K562 (cell line): ENCODE results near the gene RGS4. TPM values are rescaled to one million over a fixed set of nuclear protein-coding genes. Genes with fewer than 3 reads are reported as not detected.

Experiments
- ATAC-seq: fragments of 200-7000 bp; cut with Tn5 transposase; 3 replicates; pipeline ENCODE4 v1.9.1; 2020; ENCODE audit warnings: moderate library complexity
- BruUV-seq: library from RNA; stranded (reverse); fragments of 400-500 nt; replicated peaks from 2 replicates; lab custom pipeline; 2021; lab: Mats Ljungman, UMichigan
- CTCF ChIA-PET: fragments of 300-600 bp; formaldehyde crosslinking; extraction: SDS; loops from one replicate; lab custom pipeline; 2021; ENCODE audit warnings: low intra/inter-chr PET ratio; lab: Yijun Ruan, JAX
- POLR2A ChIA-PET: fragments of 300-600, 350-650 bp; sonication (Branson Sonifier 250); formaldehyde crosslinking; extraction: SDS; loops from one replicate; lab custom pipeline; 2021; ENCODE audit warnings: antibody characterized with exemption, inconsistent platforms; lab: Yijun Ruan, JAX
- DNase-seq, 4 experiments: peaks; one replicate each; pipeline versions ENCODE4 v3.0.0 to v3.0.0-alpha.2; 2011 to 2018; ENCODE audit warnings: low spot score in 3 of 4, mixed read lengths in 3 of 4; ENCODE audit errors: extremely low read depth in 1 of 4
- FAIRE-seq: peaks from 2 replicates; lab custom pipeline; 2011; peaks lifted over from hg19 to GRCh38; lab: Jason Lieb, UNC
- H2AFZ ChIP-seq: 2 replicates; pipeline ENCODE4 v1.6.0; 2011; ENCODE audit warnings: low read depth, low read length, control low read depth, inconsistent platforms
- H3K27ac ChIP-seq: fragments of 200-600 bp; 3 replicates; pipeline ENCODE4 v1.8.0; 2011; ENCODE audit warnings: low read depth, mild to moderate bottlenecking, control low read depth, inconsistent platforms, low read length, moderate library complexity, mixed read lengths; ENCODE audit errors: extremely low read depth
- H3K27me3 ChIP-seq, 2 experiments: fragments of 300-600 bp in 1 of 2; 2 replicates in 1 of 2; 3 replicates in 1 of 2; pipeline versions ENCODE4 v1.6.0 to v1.8.0; 2011; ENCODE audit warnings: inconsistent platforms in 2 of 2, low read length in 2 of 2, mild to moderate bottlenecking in 1 of 2, mixed read lengths in 1 of 2, moderate library complexity in 1 of 2; ENCODE audit not compliant: control insufficient read depth in 2 of 2, insufficient read depth in 2 of 2
- H3K36me3 ChIP-seq: fragments of 300-600 bp; 3 replicates; pipeline ENCODE4 v1.8.0; 2011; ENCODE audit warnings: mild to moderate bottlenecking, low read length, inconsistent platforms; ENCODE audit not compliant: control insufficient read depth, insufficient read depth
- H3K4me1 ChIP-seq, 2 experiments: fragments of 200-600 bp in 1 of 2; replicated peaks in 1 of 2; 2 replicates in 1 of 2; 3 replicates in 1 of 2; pipeline versions ENCODE4 v1.5.1 to v1.8.0; 2011; ENCODE audit warnings: inconsistent platforms in 2 of 2, low read length in 2 of 2, mild to moderate bottlenecking in 1 of 2, mixed read lengths in 1 of 2, moderate library complexity in 1 of 2; ENCODE audit not compliant: control insufficient read depth in 2 of 2, insufficient read depth in 2 of 2
- H3K4me2 ChIP-seq: 2 replicates; pipeline ENCODE4 v1.6.1; 2011; ENCODE audit warnings: low read length, control low read depth, inconsistent platforms, mixed read lengths; ENCODE audit not compliant: insufficient read depth
- H3K4me3 ChIP-seq: fragments of 200-600 bp; sonication (generic), shearing (Covaris generic); 2 replicates; pipeline ENCODE4 v1.5.1; 2016; ENCODE audit warnings: control low read depth, inconsistent platforms
- H3K79me2 ChIP-seq: fragments of 200-600 bp; 3 replicates; pipeline ENCODE4 v1.8.0; 2011; ENCODE audit warnings: low read length, inconsistent platforms; ENCODE audit not compliant: control insufficient read depth, insufficient read depth
- H3K9ac ChIP-seq, 2 experiments: 2 replicates each; pipeline versions ENCODE4 v1.6.0 to v1.6.1; 2011; ENCODE audit warnings: low read depth in 2 of 2, low read length in 2 of 2, control low read depth in 1 of 2, inconsistent platforms in 1 of 2, mild to moderate bottlenecking in 1 of 2, mixed read lengths in 1 of 2; ENCODE audit not compliant: insufficient read depth in 1 of 2
- H3K9me1 ChIP-seq: one replicate; pipeline ENCODE4 v1.6.0; 2011; ENCODE audit warnings: inconsistent platforms, mild to moderate bottlenecking, low read length, moderate library complexity; ENCODE audit not compliant: control insufficient read depth, insufficient read depth
- H3K9me3 ChIP-seq: replicated peaks from 2 replicates; pipeline ENCODE4 v1.5.1; 2011; ENCODE audit warnings: low read depth, low read length, inconsistent platforms; ENCODE audit not compliant: control insufficient read depth, insufficient read depth
- H4K20me1 ChIP-seq: replicated peaks from 2 replicates; pipeline ENCODE4 v1.6.1; 2011; ENCODE audit warnings: low read length, inconsistent platforms, mixed read lengths; ENCODE audit not compliant: control insufficient read depth, insufficient read depth
- ATF1 ChIP-seq, 2 experiments: fragments of 450-650 bp in 1 of 2; IDR thresholded peaks; 2 replicates each; pipeline ENCODE4 v1.6.1; 2016; ENCODE audit warnings: missing compliant biosample characterization in 1 of 2, missing genetic modification characterization in 1 of 2
- FOS ChIP-seq: IDR thresholded peaks from 3 replicates; pipeline ENCODE4 v1.6.1; 2011; ENCODE audit not compliant: insufficient read length; ENCODE audit errors: extremely low read depth
- GATA2 ChIP-seq: sonication (generic); formaldehyde crosslinking; IDR thresholded peaks from 2 replicates; pipeline ENCODE4 v1.4.0; 2020; ENCODE audit warnings: mild to moderate bottlenecking, missing genetic modification reagents
- MEF2D ChIP-seq: conservative IDR thresholded peaks from 2 replicates; pipeline ENCODE4 v1.6.1; 2016; ENCODE audit warnings: low read depth, missing genetic modification characterization, missing compliant biosample characterization
- NFYB ChIP-seq: IDR thresholded peaks from 2 replicates; pipeline ENCODE4 v1.6.1; 2011; ENCODE audit warnings: mild to moderate bottlenecking, moderate library complexity; ENCODE audit not compliant: insufficient read length; ENCODE audit errors: extremely low read depth
- RCOR1 ChIP-seq, 2 experiments: IDR thresholded peaks; 2 replicates each; pipeline ENCODE4 v1.6.1; 2012; ENCODE audit warnings: low read depth in 2 of 2, low read length in 2 of 2, borderline replicate concordance in 1 of 2, improper control_type of control experiment in 1 of 2
- SMARCB1 ChIP-seq: IDR thresholded peaks from 2 replicates; pipeline ENCODE4 v1.6.1; 2011; ENCODE audit warnings: improper control_type of control experiment, low read depth; ENCODE audit not compliant: insufficient read length
- SUPT5H ChIP-seq: fragments of 450-650 bp; IDR thresholded peaks from 2 replicates; pipeline ENCODE4 v1.6.1; 2016
- TCF7L2 ChIP-seq: fragments of 150-350 bp; IDR thresholded peaks from 2 replicates; pipeline ENCODE4 v1.6.1; 2016; ENCODE audit warnings: low read depth, mild to moderate bottlenecking, low read length, moderate library complexity
- ZNF316 ChIP-seq: fragments of 450-650 bp; IDR thresholded peaks from 2 replicates; pipeline ENCODE4 v1.6.1; 2016
- WGBS: fragments of 100-300 bp; shearing (Covaris generic); methylation state at CpG from one replicate; pipeline ENCODE4 v1.1.6; 2016; ENCODE audit warnings: low coverage, mixed read lengths; ENCODE audit not compliant: insufficient coverage; ENCODE audit errors: missing lambda C conversion rate; 5-methylcytosine and 5-hydroxymethylcytosine counted together
- in situ Hi-C: fragments of 300-500 bp; cut with MboI; formaldehyde crosslinking; loops from 4 replicates; pipeline ENCODE4 v1.15.0; 2018; ENCODE audit warnings: inconsistent platforms, mixed read lengths
- intact Hi-C: fragments of 100-400 bp; cut with micrococcal nuclease; formaldehyde crosslinking; loops from 2 replicates; pipeline ENCODE4 v1.14.2; 2022
- polyA plus RNA-seq, 8 experiments: library from polyadenylated mRNA; depleted of rRNA in 4 of 8; stranded (reverse) in 5 of 8; unstranded in 3 of 8; fragments of >200 nt; fragmentation: Nextera tagmentation in 2 of 8; fragmentation: Illumina TruSeq in 1 of 8; extraction: Ambion mirVana in 2 of 8; extraction: Trizol in 1 of 8; gene quantifications; 2 replicates each; pipeline versions ENCODE4 v1.2.1 to v1.2.3, GENCODE V29; 2011 to 2014; ENCODE audit warnings: inconsistent platforms in 1 of 8, missing spikeins in 1 of 8
- total RNA-seq, 7 experiments: library from RNA; depleted of rRNA in 6 of 7; stranded (reverse); fragments of >200 nt in 6 of 7; fragmentation: Illumina TruSeq in 2 of 7; extraction: Trizol in 2 of 7; gene quantifications; 2 replicates each; pipeline versions ENCODE4 v1.2.1 to v1.2.3, GENCODE V29; 2011 to 2021; ENCODE audit warnings: low replicate concordance in 1 of 7
- TF ChIP-seq, protein P1 (sequence below): fragments of 250-450 bp; sonication (Bioruptor Pico); IDR thresholded peaks from 2 replicates; pipeline ENCODE4 v1.5.0; 2022; ENCODE audit warnings: mild to moderate bottlenecking

RGS4 gene
- total and polyA plus RNA-seq, 9 of the 15 experiments (the other 6 are each of a cell fraction or from before 2014, with no cell fraction given) = not detected

- DNase-seq (no peak), FAIRE-seq (no peak), ATAC-seq (no peak)
- H2AFZ ChIP-seq = no peak overlapping the region
- H3K4me1 ChIP-seq = no peaks in the 10 kb centered on the region
- TF ChIP-seq MEF2D (no peak), RCOR1 (IDR thresholded peaks at IDR 0.05; ENCODE audit: borderline replicate concordance in 1 of 2, low read depth in 2 of 2, low read length in 2 of 2) (no peak), TCF7L2 (no peak), ATF1 (CRISPR knock-in tag; IDR thresholded peaks at IDR 0.05) (no peak), ATF1 (tag; IDR thresholded peaks at IDR 0.05) (no peak), ZNF316 (no peak), SMARCB1 (no peak), GATA2 (no peak), SUPT5H (no peak), NFYB (no peak), FOS (no peak)
- TF ChIP-seq, protein P1, sequence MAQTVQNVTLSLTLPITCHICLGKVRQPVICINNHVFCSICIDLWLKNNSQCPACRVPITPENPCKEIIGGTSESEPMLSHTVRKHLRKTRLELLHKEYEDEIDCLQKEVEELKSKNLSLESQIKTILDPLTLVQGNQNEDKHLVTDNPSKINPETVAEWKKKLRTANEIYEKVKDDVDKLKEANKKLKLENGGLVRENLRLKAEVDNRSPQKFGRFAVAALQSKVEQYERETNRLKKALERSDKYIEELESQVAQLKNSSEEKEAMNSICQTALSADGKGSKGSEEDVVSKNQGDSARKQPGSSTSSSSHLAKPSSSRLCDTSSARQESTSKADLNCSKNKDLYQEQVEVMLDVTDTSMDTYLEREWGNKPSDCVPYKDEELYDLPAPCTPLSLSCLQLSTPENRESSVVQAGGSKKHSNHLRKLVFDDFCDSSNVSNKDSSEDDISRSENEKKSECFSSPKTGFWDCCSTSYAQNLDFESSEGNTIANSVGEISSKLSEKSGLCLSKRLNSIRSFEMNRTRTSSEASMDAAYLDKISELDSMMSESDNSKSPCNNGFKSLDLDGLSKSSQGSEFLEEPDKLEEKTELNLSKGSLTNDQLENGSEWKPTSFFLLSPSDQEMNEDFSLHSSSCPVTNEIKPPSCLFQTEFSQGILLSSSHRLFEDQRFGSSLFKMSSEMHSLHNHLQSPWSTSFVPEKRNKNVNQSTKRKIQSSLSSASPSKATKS = no peak
- H3K27me3 ChIP-seq = no peaks in the 10 kb centered on the region
- H3K4me2 ChIP-seq = no peak overlapping the region
- 0% methylated on average over 6 of the region's 6 CpGs for WGBS
- no peak overlapping the region for H3K4me3 ChIP-seq
- intact Hi-C loops = no loop called here
- H3K36me3 ChIP-seq = no peaks in the 10 kb centered on the region
- no peaks in the 10 kb centered on the region for H3K9me3 ChIP-seq
- no TSS peak for BruUV-seq
- no peaks in the 10 kb centered on the region for H3K9me1 ChIP-seq
- ChIA-PET POLR2A (no interaction called here), CTCF (no interaction called here)
- no peaks in the 10 kb centered on the region for H4K20me1 ChIP-seq
- H3K79me2 ChIP-seq = no peaks in the 10 kb centered on the region
- no peak overlapping the region for H3K27ac ChIP-seq
- in situ Hi-C loops = no loop called here
- no peak overlapping the region for H3K9ac ChIP-seq
Observed at GRCh38 chr1:163082971-163083370, 13.8 kb downstream of the RGS4 start.
